SHP77 (cell line): Measurements from ENCODE around the gene ZNF608.

ENCODE experiments used
- DNase-seq, 2 experiments: peaks; one replicate each; lab custom pipeline; 2025; lab: John Stamatoyannopoulos, UW

Gene ZNF608

GRCh38 chr5:124719113-124719967 lies 27.1 kb downstream of the ZNF608 start:
- DNase-seq = no peak

- no peak for DNase-seq
Observed at GRCh38 chr5:124718380-124718789, 28.1 kb downstream of the ZNF608 start.

GRCh38 chr5:124716169-124716568 lies 30.3 kb downstream of the ZNF608 start:
- no peak for DNase-seq

GRCh38 chr5:124714910-124715309 lies 31.5 kb downstream of the ZNF608 start:
- no peak for DNase-seq

GRCh38 chr5:124713595-124713994 lies 32.8 kb downstream of the ZNF608 start:
- DNase-seq = no peak

- DNase-seq = no peak
Observed at GRCh38 chr5:124712731-124713305, 33.6 kb downstream of the ZNF608 start.

- no peak for DNase-seq
Observed at GRCh38 chr5:124708086-124708485, 38.4 kb downstream of the ZNF608 start.

GRCh38 chr5:124707520-124707919 lies 38.9 kb downstream of the ZNF608 start:
- no peak for DNase-seq

- peak; percentile 87 to 91 for DNase-seq
Observed at GRCh38 chr5:124706729-124707361, 39.6 kb downstream of the ZNF608 start.

GRCh38 chr5:124706051-124706450 lies 40.4 kb downstream of the ZNF608 start:
- DNase-seq = no peak

- no peak for DNase-seq
Observed at GRCh38 chr5:124705577-124705976, 40.9 kb downstream of the ZNF608 start.

- peak in 1 of 2 experiments; percentile 11 for DNase-seq
Observed at GRCh38 chr5:124704594-124705284, 41.7 kb downstream of the ZNF608 start.

- no peak for DNase-seq
Observed at GRCh38 chr5:124703995-124704394, 42.4 kb downstream of the ZNF608 start.

GRCh38 chr5:124702525-124702924 lies 43.9 kb downstream of the ZNF608 start:
- DNase-seq = no peak

- DNase-seq = no peak
Observed at GRCh38 chr5:124701873-124702425, 44.5 kb downstream of the ZNF608 start.

- DNase-seq = no peak
Observed at GRCh38 chr5:124701016-124701415, 45.4 kb downstream of the ZNF608 start.

- no peak for DNase-seq
Observed at GRCh38 chr5:124700333-124700732, 46.1 kb downstream of the ZNF608 start.

GRCh38 chr5:124698770-124699169 lies 47.7 kb downstream of the ZNF608 start:
- DNase-seq = no peak

GRCh38 chr5:124697933-124698591 lies 48.4 kb downstream of the ZNF608 start:
- no peak for DNase-seq

GRCh38 chr5:124697501-124697900 lies 48.9 kb downstream of the ZNF608 start:
- DNase-seq = no peak

- no peak for DNase-seq
Observed at GRCh38 chr5:124696898-124697297, 49.5 kb downstream of the ZNF608 start.
